NT2/D1 (cell line): Measurements from ENCODE around the gene PHACTR3.

Source experiments
- SUZ12 ChIP-seq: IDR thresholded peaks from 2 replicates; pipeline ENCODE4 v1.6.1; 2011; ENCODE audit not compliant: insufficient read length, insufficient read depth; ENCODE audit errors: extremely low read depth
- YY1 ChIP-seq: IDR thresholded peaks from 2 replicates; pipeline ENCODE4 v1.6.1; 2011; ENCODE audit not compliant: insufficient read length, insufficient read depth

- TF ChIP-seq SUZ12 (no peak), YY1 (no peak)
These were observed 214.6 kb downstream of the PHACTR3 start for GRCh38 chr20:59818911-59819310.
